ENCODE measurements around the gene SEMA4B.
"Not testable (repeated sequence)": the region's sequence is repeated elsewhere in the genome, so short reads cannot be mapped to it uniquely, and the experiment has no call there.

The SEMA4B gene

GRCh38 chr15:90228960-90229359, 27.8 kb downstream of the SEMA4B start:
- DNase-seq = no peak

GRCh38 chr15:90230071-90230494, 29.0 kb downstream of the SEMA4B start:
- DNase-seq = no peak

- no peak for DNase-seq
Observed at GRCh38 chr15:90230610-90231009, 29.5 kb downstream of the SEMA4B start.

GRCh38 chr15:90231028-90232017, 30.2 kb downstream of the SEMA4B start:
- DNase-seq = peak; percentile 41

GRCh38 chr15:90232196-90232595, 31.1 kb downstream of the SEMA4B start:
- DNase-seq = peak; percentile 39

GRCh38 chr15:90232941-90233386, 31.8 kb downstream of the SEMA4B start:
- peak; percentile 64 for DNase-seq

- peak; percentile 97 for DNase-seq
Observed at GRCh38 chr15:90233387-90234095, 32.4 kb downstream of the SEMA4B start, which contains the start of gene CIB1. CIB1 (minus strand) TSS chr15:90233941; CDS start chr15:90233885, 56 bp downstream.

- DNase-seq = peak; percentile 56
Observed at GRCh38 chr15:90234096-90234988, 33.2 kb downstream of the SEMA4B start, which contains the start of gene GDPGP1. GDPGP1 (plus strand) TSS chr15:90234209; CDS start chr15:90240909, 6,700 bp downstream.

- no peak for DNase-seq
Observed at GRCh38 chr15:90239371-90239770, 38.2 kb downstream of the SEMA4B start.

GRCh38 chr15:90240856-90241255, 39.7 kb downstream of the SEMA4B start:
- DNase-seq = no peak

- no peak for DNase-seq
Observed at GRCh38 chr15:90241343-90242192, 40.4 kb downstream of the SEMA4B start.

GRCh38 chr15:90243943-90244639, 43.0 kb downstream of the SEMA4B start:
- no peak for DNase-seq

GRCh38 chr15:90248789-90249202, 47.7 kb downstream of the SEMA4B start:
- peak; percentile 53 for DNase-seq

- DNase-seq = peak; percentile 94
Observed at GRCh38 chr15:90249203-90249863, 48.2 kb downstream of the SEMA4B start, which contains the start of gene TTLL13. TTLL13 (plus strand) TSS chr15:90249556; CDS start chr15:90250631, 1,075 bp downstream.

- DNase-seq = no peak
Observed at GRCh38 chr15:90257776-90258175, 56.6 kb downstream of the SEMA4B start.

- DNase-seq = no peak
Observed at GRCh38 chr15:90259524-90259923, 58.4 kb downstream of the SEMA4B start.

- not testable (repeated sequence) for DNase-seq
Observed at GRCh38 chr15:90260731-90261130, 59.6 kb downstream of the SEMA4B start.

GRCh38 chr15:90261811-90262210, 60.7 kb downstream of the SEMA4B start:
- no peak for DNase-seq

GRCh38 chr15:90262426-90262825, 61.3 kb downstream of the SEMA4B start:
- DNase-seq = no peak

- peak; percentile 48 for DNase-seq
Observed at GRCh38 chr15:90264671-90265070, 63.5 kb downstream of the SEMA4B start.
